H1 (cell line): Measurements from ENCODE around the gene CASKIN2.

Experiments
- CEBPB ChIP-seq: IDR thresholded peaks from 2 replicates; pipeline ENCODE4 v1.6.1; 2012; ENCODE audit warnings: low read depth, low read length
- CHD2 ChIP-seq: IDR thresholded peaks from 2 replicates; pipeline ENCODE4 v1.6.1; 2012; ENCODE audit warnings: low read length, improper control_type of control experiment
- EP300 ChIP-seq, 2 experiments: IDR thresholded peaks; 1 replicate in 1 of 2; 2 replicates in 1 of 2; pipeline ENCODE4 v1.6.1; 2011 to 2012; ENCODE audit warnings: low read depth in 2 of 2, low read length in 2 of 2, mild to moderate bottlenecking in 2 of 2, borderline replicate concordance in 1 of 2, inconsistent platforms in 1 of 2, moderate library complexity in 1 of 2
- HDAC6 ChIP-seq: IDR thresholded peaks from one replicate; pipeline ENCODE4 v1.7.1; 2012; ENCODE audit warnings: low read depth, mild to moderate bottlenecking, inconsistent platforms, low read length, moderate library complexity
- JUND ChIP-seq: IDR thresholded peaks from 2 replicates; pipeline ENCODE4 v1.6.1; 2011; ENCODE audit warnings: mild to moderate bottlenecking, improper control_type of control experiment, low read length
- POLR2A ChIP-seq, 2 experiments: IDR thresholded peaks; 1 replicate in 1 of 2; 2 replicates in 1 of 2; pipeline ENCODE4 v1.6.1; 2011; ENCODE audit warnings: low read depth in 2 of 2, low read length in 2 of 2, mild to moderate bottlenecking in 2 of 2; ENCODE audit errors: control extremely low read depth in 1 of 2
- POLR2AphosphoS5 ChIP-seq: IDR thresholded peaks from 2 replicates; pipeline ENCODE4 v1.6.1; 2011; ENCODE audit warnings: low read depth, low read length
- RBBP5 ChIP-seq: IDR thresholded peaks from 2 replicates; pipeline ENCODE4 v1.7.1; 2012; ENCODE audit warnings: low read depth, mild to moderate bottlenecking, inconsistent platforms, low read length, moderate library complexity, borderline replicate concordance
- TAF1 ChIP-seq: IDR thresholded peaks from 2 replicates; pipeline ENCODE4 v1.6.1; 2011; ENCODE audit warnings: mild to moderate bottlenecking, low read depth, low read length
- TF ChIP-seq, protein P1 (sequence below), 3 experiments: IDR thresholded peaks; 1 replicate in 2 of 3; 2 replicates in 1 of 3; pipeline versions ENCODE4 v1.5.1 to v1.6.1; 2011; ENCODE audit warnings: low read length in 3 of 3, mild to moderate bottlenecking in 3 of 3, inconsistent platforms in 2 of 3, low read depth in 1 of 3, moderate library complexity in 1 of 3; ENCODE audit not compliant: insufficient read depth in 1 of 3; ENCODE audit errors: control extremely low read depth in 1 of 3
- TF ChIP-seq, protein P2 (sequence below): IDR thresholded peaks from 2 replicates; pipeline ENCODE4 v1.6.1; 2012; ENCODE audit warnings: inconsistent platforms

DNA sequence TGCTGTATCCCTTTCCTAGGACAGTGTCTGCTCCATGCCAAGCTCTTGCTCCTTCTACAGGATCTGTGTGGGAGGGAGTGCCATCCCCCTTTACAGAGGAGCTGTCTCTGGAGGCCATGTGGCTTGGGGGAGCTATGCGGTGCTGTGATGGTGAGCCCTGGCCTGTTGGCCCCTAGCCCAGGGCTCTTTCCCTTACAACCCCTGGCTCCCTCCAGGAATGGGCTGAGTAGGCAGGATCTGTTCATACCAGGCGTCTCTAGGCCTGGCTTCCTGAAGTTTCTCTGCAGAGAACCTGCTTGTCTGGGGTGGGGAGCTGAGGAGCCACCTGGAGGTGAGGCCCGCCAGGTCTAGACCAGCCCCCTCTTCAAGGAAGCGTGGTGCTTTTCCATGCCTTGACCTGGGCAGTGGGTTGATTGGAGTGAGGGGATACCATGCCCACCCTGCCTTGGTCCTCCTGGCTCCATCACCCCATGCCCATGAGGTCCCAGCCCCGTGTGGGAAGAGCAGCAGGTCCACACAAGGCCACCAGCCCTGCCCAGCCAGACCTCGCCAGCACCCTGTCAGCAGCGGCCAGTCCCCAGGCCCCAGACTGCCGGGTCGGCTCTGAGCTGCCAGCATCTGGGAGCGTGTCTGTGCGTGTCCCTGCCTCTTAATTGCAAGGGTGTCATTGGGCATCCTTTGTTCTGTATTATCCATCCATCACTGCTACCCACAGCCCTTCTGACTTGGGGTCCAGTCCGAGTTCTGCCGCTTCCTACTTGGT, 24.8 kb upstream of the CASKIN2 start:
- TF ChIP-seq CHD2 (no peak), JUND (no peak), POLR2A (IDR thresholded peaks at IDR 0.05; ENCODE audit: control extremely low read depth in 1 of 2, low read depth in 2 of 2, low read length in 2 of 2) (no peak), CEBPB (no peak), RBBP5 (no peak), EP300 (IDR thresholded peaks at IDR 0.05; ENCODE audit: borderline replicate concordance in 1 of 2, low read depth in 2 of 2, low read length in 2 of 2) (no peak), HDAC6 (no peak), POLR2AphosphoS5 (no peak), TAF1 (no peak)
- TF ChIP-seq, protein P1, sequence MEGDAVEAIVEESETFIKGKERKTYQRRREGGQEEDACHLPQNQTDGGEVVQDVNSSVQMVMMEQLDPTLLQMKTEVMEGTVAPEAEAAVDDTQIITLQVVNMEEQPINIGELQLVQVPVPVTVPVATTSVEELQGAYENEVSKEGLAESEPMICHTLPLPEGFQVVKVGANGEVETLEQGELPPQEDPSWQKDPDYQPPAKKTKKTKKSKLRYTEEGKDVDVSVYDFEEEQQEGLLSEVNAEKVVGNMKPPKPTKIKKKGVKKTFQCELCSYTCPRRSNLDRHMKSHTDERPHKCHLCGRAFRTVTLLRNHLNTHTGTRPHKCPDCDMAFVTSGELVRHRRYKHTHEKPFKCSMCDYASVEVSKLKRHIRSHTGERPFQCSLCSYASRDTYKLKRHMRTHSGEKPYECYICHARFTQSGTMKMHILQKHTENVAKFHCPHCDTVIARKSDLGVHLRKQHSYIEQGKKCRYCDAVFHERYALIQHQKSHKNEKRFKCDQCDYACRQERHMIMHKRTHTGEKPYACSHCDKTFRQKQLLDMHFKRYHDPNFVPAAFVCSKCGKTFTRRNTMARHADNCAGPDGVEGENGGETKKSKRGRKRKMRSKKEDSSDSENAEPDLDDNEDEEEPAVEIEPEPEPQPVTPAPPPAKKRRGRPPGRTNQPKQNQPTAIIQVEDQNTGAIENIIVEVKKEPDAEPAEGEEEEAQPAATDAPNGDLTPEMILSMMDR (IDR thresholded peaks at IDR 0.05; ENCODE audit: control extremely low read depth in 1 of 3, insufficient read depth in 1 of 3, low read depth in 1 of 3, low read length in 3 of 3), result no peak
- TF ChIP-seq, protein P2, sequence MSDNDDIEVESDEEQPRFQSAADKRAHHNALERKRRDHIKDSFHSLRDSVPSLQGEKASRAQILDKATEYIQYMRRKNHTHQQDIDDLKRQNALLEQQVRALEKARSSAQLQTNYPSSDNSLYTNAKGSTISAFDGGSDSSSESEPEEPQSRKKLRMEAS, result no peak
